ENCODE results near the gene GYPE.
"Not testable (repeated sequence)": the region's sequence is repeated elsewhere in the genome, so short reads cannot be mapped to it uniquely, and the experiment has no call there.

- TF ChIP-seq EZH2 (IDR thresholded peaks at IDR 0.05; ENCODE audit: insufficient read depth, poor library complexity, severe bottlenecking); EZH2phosphoT487 (IDR thresholded peaks at IDR 0.05; ENCODE audit: insufficient read depth, low read depth): not testable (repeated sequence)
Observed at GRCh38 chr4:143951458-143951972, 46.2 kb upstream of the GYPE start.
